Transverse colon (tissue), 4 donors: ENCODE results near the gene UPK1B. TPM values are rescaled to one million over a fixed set of nuclear protein-coding genes. Genes with fewer than 3 reads are reported as not detected.

Experiments used
- DNase-seq: peaks from one replicate; pipeline ENCODE4 v3.0.0-alpha.2; 2019
- H3K27ac ChIP-seq, 4 donors: fragments of 200-600 bp; sonication (generic); 2 replicates each; pipeline ENCODE4 v1.5.1; 2016 to 2018; ENCODE audit warnings: inconsistent platforms in 4 of 4
- H3K27me3 ChIP-seq: fragments of 200-600 bp; sonication (generic); 2 replicates; pipeline ENCODE4 v1.5.1; 2017; ENCODE audit warnings: inconsistent platforms
- H3K36me3 ChIP-seq, 4 donors: fragments of 200-600 bp; sonication (generic); 2 replicates each; pipeline ENCODE4 v1.5.1; 2017 to 2019; ENCODE audit warnings: inconsistent platforms in 4 of 4
- H3K4me1 ChIP-seq, 4 donors: fragments of 200-600 bp; sonication (generic); 2 replicates each; pipeline ENCODE4 v1.5.1; 2017 to 2020; ENCODE audit warnings: inconsistent platforms in 4 of 4
- H3K4me3 ChIP-seq, 4 donors: fragments of 200-600 bp; sonication (generic); 1 replicate in 1 of 4; 2 replicates in 3 of 4; pipeline versions ENCODE4 v1.5.1 to v1.6.1; 2017 to 2019; ENCODE audit warnings: inconsistent platforms in 4 of 4
- H3K9me3 ChIP-seq, 2 donors: fragments of 200-600 bp; sonication (generic); 2 replicates each; pipeline ENCODE4 v1.5.1; 2017 to 2019; ENCODE audit warnings: inconsistent platforms in 2 of 2
- CTCF ChIP-seq, 5 experiments: fragments of 200-600 bp in 3 of 5; fragments of 450-650 bp in 2 of 5; sonication (generic) in 3 of 5; IDR thresholded peaks; 1 replicate in 2 of 5; 2 replicates in 3 of 5; pipeline ENCODE4 v1.5.1; 2016 to 2017; ENCODE audit warnings: antibody characterized with exemption in 5 of 5, inconsistent platforms in 3 of 5, mild to moderate bottlenecking in 2 of 5, moderate library complexity in 1 of 5
- EP300 ChIP-seq: sonication (generic); formaldehyde crosslinking; IDR thresholded peaks from one replicate; pipeline ENCODE4 v1.6.1; 2017; ENCODE audit warnings: antibody characterized with exemption, low read depth
- POLR2A ChIP-seq: fragments of 450-650 bp; IDR thresholded peaks from one replicate; pipeline ENCODE4 v1.6.1; 2016; ENCODE audit warnings: antibody characterized with exemption, mild to moderate bottlenecking, moderate library complexity
- POLR2AphosphoS5 ChIP-seq, 3 donors: sonication (generic); formaldehyde crosslinking; IDR thresholded peaks; one replicate each; pipeline ENCODE4 v1.6.1; 2016; ENCODE audit warnings: antibody characterized with exemption in 3 of 3
- WGBS, 2 donors: methylation state at CpG; one replicate each; pipeline ENCODE4 v1.1.5; 2018; ENCODE audit warnings: low coverage in 1 of 2; 5-methylcytosine and 5-hydroxymethylcytosine counted together
- in situ Hi-C, 4 donors: fragments of 200-750 bp; cut with MboI; loops; one replicate each; pipeline versions ENCODE4 v1.15.0 to v1.15.1; 2017; ENCODE audit warnings: low sequenced_read_pairs in 3 of 4, low pct_ligation_motif_present in 1 of 4, low pct_unique_long_range_greater_than_20kb in 1 of 4
- intact Hi-C: fragments of 100-400 bp; cut with DNase I; formaldehyde crosslinking; loops from one replicate; pipeline ENCODE4 v1.15.1; 2023; ENCODE audit warnings: low total_unique reads
- total RNA-seq, 4 donors: library from RNA; depleted of rRNA; stranded (reverse); fragments of >200 nt; gene quantifications; one replicate each; pipeline ENCODE4 v1.1.0, GENCODE V29; 2016

Gene UPK1B
- total RNA-seq, 4 donors from 2014 or later = 0.95 TPM; not detected in 3

- 38 to 64% methylated on average over 1 to 6 of the region's 6 CpGs for WGBS, 2 donors
- in situ Hi-C loops (loop anchor here in 3 of 4 donors (25.0 kb wide), 1 partner anchor 340 kb away; no protein-coding TSS in a partner anchor), intact Hi-C loops (no loop called here)
- no peak for DNase-seq
- H3K27ac ChIP-seq = peak overlapping the region; percentile 65 to 80 (median 70)
- H3K4me3 ChIP-seq = no peak overlapping the region
- TF ChIP-seq CTCF (IDR thresholded peaks at IDR 0.05) (no peak), POLR2AphosphoS5 (IDR thresholded peaks at IDR 0.05) (peak in 2 of 3 donors; percentile 56 to 68)
- H3K9me3 ChIP-seq = no peaks in the 10 kb centered on the region
- H3K36me3 ChIP-seq = peaks cover 0 to 29% (median 11%) of the 10 kb centered on the region in 4 donors
- no peaks in the 10 kb centered on the region for H3K27me3 ChIP-seq
- peaks cover 0 to 39% (median 28%) of the 10 kb centered on the region in 4 donors for H3K4me1 ChIP-seq
Observed at GRCh38 chr3:119227070-119227850, 53.9 kb downstream of the UPK1B start.

GRCh38 chr3:119228373-119229145 is 55.2 kb downstream of the UPK1B start:
- 88 to 100% methylated on average over 1 to 2 of the region's 2 CpGs for WGBS, 2 donors
- in situ Hi-C loops (loop anchor here in 3 of 4 donors (25.0 kb wide), 1 partner anchor 341 kb away; no protein-coding TSS in a partner anchor), intact Hi-C loops (no loop called here)
- DNase-seq = no peak
- H3K4me3 ChIP-seq = no peak overlapping the region
- H3K36me3 ChIP-seq = peaks cover 0 to 31% (median 9%) of the 10 kb centered on the region in 4 donors
- H3K27ac ChIP-seq = peak overlapping the region in 3 of 4 donors; percentile 62 to 76 (median 75)
- H3K4me1 ChIP-seq = peaks cover 0 to 36% (median 28%) of the 10 kb centered on the region in 4 donors
- no peaks in the 10 kb centered on the region for H3K9me3 ChIP-seq
- no peaks in the 10 kb centered on the region for H3K27me3 ChIP-seq
- TF ChIP-seq CTCF (IDR thresholded peaks at IDR 0.05) (no peak), POLR2A (no peak), POLR2AphosphoS5 (IDR thresholded peaks at IDR 0.05) (no peak), EP300 (no peak)

GRCh38 chr3:119229190-119229589 is 55.8 kb downstream of the UPK1B start:
- in situ Hi-C loops (loop anchor here in 3 of 4 donors (25.0 kb wide), 1 partner anchor 342 kb away; no protein-coding TSS in a partner anchor), intact Hi-C loops (no loop called here)
- Histone ChIP-seq H3K27me3 (no peaks in the 10 kb centered on the region), H3K9me3 (no peaks in the 10 kb centered on the region), H3K4me3 (no peak overlapping the region), H3K36me3 (peaks cover 0 to 33% (median 6%) of the 10 kb centered on the region in 4 donors), H3K4me1 (peaks cover 0 to 36% (median 28%) of the 10 kb centered on the region in 4 donors), H3K27ac (peak overlapping the region in 1 of 4 donors; percentile 76)
- TF ChIP-seq CTCF (IDR thresholded peaks at IDR 0.05) (no peak), POLR2A (no peak), EP300 (no peak)
- DNase-seq = no peak
- WGBS, 2 donors = 83 to 91% methylated on average over 5 to 7 of the region's 7 CpGs

DNA sequence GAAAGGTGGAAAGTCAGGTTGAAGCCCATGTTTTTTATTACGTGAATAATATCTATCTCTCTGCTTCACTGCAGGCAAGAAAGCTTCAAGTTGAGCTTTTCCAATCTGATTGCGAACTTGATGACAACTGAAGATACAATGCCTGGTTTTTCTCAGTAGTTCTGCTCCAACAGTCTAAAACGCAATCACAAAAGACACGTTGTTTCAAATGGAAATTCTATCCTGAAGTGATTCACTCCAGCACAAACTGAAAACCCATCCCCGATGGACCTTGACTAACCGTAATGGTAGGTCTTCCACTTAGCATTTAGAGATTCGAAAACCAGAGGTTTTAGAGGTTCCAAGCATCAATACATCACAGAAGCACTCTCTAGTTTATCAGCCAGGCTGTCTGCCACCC is 56.7 kb downstream of the UPK1B start:
- intact Hi-C loops (no loop called here), in situ Hi-C loops (loop anchor here in 3 of 4 donors (25.0 kb wide), 1 partner anchor 343 kb away; no protein-coding TSS in a partner anchor)
- Histone ChIP-seq H3K4me3 (no peak overlapping the region), H3K27me3 (no peaks in the 10 kb centered on the region), H3K9me3 (no peaks in the 10 kb centered on the region), H3K4me1 (peaks cover 0 to 35% (median 26%) of the 10 kb centered on the region in 4 donors), H3K27ac (no peak overlapping the region), H3K36me3 (peaks cover 0 to 41% (median 5%) of the 10 kb centered on the region in 4 donors)
- TF ChIP-seq POLR2AphosphoS5 (IDR thresholded peaks at IDR 0.05) = no peak
- no peak for TF ChIP-seq POLR2A
- TF ChIP-seq EP300 = no peak
- no peak for TF ChIP-seq CTCF (IDR thresholded peaks at IDR 0.05)
- DNase-seq = no peak
- 92 to 94% methylated on average over 7 of the region's 7 CpGs for WGBS, 2 donors
